ENCODE data around the gene EXOSC5. TPM values are rescaled to one million over a fixed set of nuclear protein-coding genes. Genes with fewer than 3 reads are reported as not detected.

Gene EXOSC5
- total and polyA plus RNA-seq, 2 of the 13 experiments (the other 11 are each of a cell fraction or from before 2014, with no cell fraction given), result 24.1 to 26.5 TPM

DNA sequence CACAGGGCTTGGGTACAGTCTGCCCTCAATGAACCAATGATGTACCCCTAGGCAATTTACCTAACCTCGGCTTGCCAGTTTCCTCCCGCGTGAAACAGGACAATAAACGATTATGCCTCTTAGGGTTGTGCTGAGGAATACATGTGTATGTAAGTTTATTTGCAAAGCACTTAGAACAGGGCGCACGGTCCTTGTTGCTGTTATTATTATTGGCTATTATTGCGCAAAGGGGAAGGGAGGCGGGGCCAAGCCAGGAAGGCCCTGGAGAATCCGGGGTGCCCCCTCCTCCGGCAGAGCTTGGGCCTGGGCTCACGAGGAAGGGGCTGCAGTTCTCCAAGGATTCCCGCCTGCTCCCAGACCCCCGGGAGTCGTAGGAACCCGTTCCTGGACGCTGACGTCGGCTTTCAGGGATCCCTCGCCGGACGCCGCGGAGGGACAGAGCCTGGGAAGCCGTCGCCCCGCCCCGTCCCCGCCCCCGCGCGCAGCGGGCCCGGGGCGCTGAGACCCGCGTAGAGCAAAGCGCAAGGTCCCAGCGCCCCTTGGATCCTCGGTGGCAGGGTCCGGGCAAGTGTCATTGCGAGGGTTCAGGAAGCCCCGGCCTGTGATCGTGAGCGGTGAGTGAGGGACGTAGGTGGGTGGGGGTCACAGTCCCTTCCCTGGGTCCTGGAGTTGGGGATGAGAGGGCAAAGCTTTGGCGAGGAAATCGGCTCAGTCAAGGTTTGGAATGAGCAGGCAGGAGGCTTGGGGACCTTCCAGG, 20.7 kb downstream of the EXOSC5 start, which contains the start of gene TMEM91 (continued):
- no peak for TF ChIP-seq ZNF138 (CRISPR knock-in tag; IDR thresholded peaks at IDR 0.05; ENCODE audit: low read depth)
- no peak for TF ChIP-seq NFATC3 (CRISPR knock-in tag; IDR thresholded peaks at IDR 0.05)
- TF ChIP-seq, protein P1, sequence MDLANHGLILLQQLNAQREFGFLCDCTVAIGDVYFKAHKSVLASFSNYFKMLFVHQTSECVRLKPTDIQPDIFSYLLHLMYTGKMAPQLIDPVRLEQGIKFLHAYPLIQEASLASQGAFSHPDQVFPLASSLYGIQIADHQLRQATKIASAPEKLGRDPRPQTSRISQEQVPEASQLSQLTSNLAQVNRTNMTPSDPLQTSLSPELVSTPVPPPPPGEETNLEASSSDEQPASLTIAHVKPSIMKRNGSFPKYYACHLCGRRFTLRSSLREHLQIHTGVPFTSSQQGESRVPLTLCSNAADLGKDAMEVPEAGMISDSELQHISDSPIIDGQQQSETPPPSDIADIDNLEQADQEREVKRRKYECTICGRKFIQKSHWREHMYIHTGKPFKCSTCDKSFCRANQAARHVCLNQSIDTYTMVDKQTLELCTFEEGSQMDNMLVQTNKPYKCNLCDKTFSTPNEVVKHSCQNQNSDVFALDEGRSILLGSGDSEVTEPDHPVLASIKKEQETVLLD (CRISPR knock-in tag; IDR thresholded peaks at IDR 0.05; ENCODE audit: low read depth), result no peak
- TF ChIP-seq HOXA3 (CRISPR knock-in tag; IDR thresholded peaks at IDR 0.05), result peak; percentile 51
- no peak for TF ChIP-seq NCOA1 (CRISPR knock-in tag; IDR thresholded peaks at IDR 0.05)
- TF ChIP-seq, protein P2, sequence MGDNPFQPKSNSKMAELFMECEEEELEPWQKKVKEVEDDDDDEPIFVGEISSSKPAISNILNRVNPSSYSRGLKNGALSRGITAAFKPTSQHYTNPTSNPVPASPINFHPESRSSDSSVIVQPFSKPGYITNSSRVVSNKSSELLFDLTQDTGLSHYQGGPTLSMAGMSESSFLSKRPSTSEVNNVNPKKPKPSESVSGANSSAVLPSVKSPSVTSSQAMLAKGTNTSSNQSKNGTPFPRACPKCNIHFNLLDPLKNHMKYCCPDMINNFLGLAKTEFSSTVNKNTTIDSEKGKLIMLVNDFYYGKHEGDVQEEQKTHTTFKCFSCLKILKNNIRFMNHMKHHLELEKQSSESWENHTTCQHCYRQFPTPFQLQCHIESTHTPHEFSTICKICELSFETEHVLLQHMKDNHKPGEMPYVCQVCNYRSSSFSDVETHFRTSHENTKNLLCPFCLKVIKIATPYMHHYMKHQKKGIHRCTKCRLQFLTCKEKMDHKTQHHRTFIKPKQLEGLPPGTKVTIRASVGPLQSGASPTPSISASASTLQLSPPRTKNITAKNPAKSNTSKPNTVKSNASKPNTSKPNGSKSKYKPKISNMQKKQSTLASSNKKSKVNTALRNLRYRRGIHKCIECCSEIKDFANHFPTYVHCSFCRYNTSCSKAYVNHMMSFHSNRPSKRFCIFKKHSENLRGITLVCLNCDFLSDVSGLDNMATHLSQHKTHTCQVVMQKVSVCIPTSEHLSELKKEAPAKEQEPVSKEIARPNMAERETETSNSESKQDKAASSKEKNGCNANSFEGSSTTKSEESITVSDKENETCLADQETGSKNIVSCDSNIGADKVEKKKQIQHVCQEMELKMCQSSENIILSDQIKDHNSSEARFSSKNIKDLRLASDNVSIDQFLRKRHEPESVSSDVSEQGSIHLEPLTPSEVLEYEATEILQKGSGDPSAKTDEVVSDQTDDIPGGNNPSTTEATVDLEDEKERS (CRISPR knock-in tag; IDR thresholded peaks at IDR 0.05), result peak; percentile 23; the same call in 1 of the 2 replicates
- peak; percentile 64 for TF ChIP-seq PTBP1 (IDR thresholded peaks at IDR 0.05; ENCODE audit: low read depth, low read length, poor library complexity, severe bottlenecking)
- peak; percentile 91 for TF ChIP-seq CEBPB (IDR thresholded peaks at IDR 0.05; ENCODE audit: borderline replicate concordance, low read depth, low read length)
- 0 out of 2 replicates have a peak, but pooled peaks have one; percentile 33 for TF ChIP-seq ZNF605 (CRISPR knock-in tag; IDR thresholded peaks at IDR 0.05)
- no peak for TF ChIP-seq CBX5 (CRISPR knock-in tag; IDR thresholded peaks at IDR 0.05; ENCODE audit: borderline replicate concordance)
- TF ChIP-seq, protein P3, sequence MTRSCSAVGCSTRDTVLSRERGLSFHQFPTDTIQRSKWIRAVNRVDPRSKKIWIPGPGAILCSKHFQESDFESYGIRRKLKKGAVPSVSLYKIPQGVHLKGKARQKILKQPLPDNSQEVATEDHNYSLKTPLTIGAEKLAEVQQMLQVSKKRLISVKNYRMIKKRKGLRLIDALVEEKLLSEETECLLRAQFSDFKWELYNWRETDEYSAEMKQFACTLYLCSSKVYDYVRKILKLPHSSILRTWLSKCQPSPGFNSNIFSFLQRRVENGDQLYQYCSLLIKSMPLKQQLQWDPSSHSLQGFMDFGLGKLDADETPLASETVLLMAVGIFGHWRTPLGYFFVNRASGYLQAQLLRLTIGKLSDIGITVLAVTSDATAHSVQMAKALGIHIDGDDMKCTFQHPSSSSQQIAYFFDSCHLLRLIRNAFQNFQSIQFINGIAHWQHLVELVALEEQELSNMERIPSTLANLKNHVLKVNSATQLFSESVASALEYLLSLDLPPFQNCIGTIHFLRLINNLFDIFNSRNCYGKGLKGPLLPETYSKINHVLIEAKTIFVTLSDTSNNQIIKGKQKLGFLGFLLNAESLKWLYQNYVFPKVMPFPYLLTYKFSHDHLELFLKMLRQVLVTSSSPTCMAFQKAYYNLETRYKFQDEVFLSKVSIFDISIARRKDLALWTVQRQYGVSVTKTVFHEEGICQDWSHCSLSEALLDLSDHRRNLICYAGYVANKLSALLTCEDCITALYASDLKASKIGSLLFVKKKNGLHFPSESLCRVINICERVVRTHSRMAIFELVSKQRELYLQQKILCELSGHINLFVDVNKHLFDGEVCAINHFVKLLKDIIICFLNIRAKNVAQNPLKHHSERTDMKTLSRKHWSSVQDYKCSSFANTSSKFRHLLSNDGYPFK (CRISPR knock-in tag; IDR thresholded peaks at IDR 0.05; ENCODE audit: borderline replicate concordance), result no peak; the same call in 1 of the 2 replicates
- TF ChIP-seq, protein P4, sequence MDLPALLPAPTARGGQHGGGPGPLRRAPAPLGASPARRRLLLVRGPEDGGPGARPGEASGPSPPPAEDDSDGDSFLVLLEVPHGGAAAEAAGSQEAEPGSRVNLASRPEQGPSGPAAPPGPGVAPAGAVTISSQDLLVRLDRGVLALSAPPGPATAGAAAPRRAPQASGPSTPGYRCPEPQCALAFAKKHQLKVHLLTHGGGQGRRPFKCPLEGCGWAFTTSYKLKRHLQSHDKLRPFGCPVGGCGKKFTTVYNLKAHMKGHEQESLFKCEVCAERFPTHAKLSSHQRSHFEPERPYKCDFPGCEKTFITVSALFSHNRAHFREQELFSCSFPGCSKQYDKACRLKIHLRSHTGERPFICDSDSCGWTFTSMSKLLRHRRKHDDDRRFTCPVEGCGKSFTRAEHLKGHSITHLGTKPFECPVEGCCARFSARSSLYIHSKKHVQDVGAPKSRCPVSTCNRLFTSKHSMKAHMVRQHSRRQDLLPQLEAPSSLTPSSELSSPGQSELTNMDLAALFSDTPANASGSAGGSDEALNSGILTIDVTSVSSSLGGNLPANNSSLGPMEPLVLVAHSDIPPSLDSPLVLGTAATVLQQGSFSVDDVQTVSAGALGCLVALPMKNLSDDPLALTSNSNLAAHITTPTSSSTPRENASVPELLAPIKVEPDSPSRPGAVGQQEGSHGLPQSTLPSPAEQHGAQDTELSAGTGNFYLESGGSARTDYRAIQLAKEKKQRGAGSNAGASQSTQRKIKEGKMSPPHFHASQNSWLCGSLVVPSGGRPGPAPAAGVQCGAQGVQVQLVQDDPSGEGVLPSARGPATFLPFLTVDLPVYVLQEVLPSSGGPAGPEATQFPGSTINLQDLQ (CRISPR knock-in tag; IDR thresholded peaks at IDR 0.05), result no peak
- no peak for TF ChIP-seq ZNF790 (CRISPR knock-in tag; IDR thresholded peaks at IDR 0.05; ENCODE audit: borderline replicate concordance)
- no peak for TF ChIP-seq ZNF441 (CRISPR knock-in tag; IDR thresholded peaks at IDR 0.05; ENCODE audit: borderline replicate concordance)
- 0 out of 4 replicates have a peak, but pooled peaks of 1 of the 2 experiments have one; percentile 55 for TF ChIP-seq POLR2A (IDR thresholded peaks at IDR 0.05; ENCODE audit: insufficient read depth in 1 of 2, low read depth in 2 of 2, low read length in 2 of 2)
- TF ChIP-seq, protein P5, sequence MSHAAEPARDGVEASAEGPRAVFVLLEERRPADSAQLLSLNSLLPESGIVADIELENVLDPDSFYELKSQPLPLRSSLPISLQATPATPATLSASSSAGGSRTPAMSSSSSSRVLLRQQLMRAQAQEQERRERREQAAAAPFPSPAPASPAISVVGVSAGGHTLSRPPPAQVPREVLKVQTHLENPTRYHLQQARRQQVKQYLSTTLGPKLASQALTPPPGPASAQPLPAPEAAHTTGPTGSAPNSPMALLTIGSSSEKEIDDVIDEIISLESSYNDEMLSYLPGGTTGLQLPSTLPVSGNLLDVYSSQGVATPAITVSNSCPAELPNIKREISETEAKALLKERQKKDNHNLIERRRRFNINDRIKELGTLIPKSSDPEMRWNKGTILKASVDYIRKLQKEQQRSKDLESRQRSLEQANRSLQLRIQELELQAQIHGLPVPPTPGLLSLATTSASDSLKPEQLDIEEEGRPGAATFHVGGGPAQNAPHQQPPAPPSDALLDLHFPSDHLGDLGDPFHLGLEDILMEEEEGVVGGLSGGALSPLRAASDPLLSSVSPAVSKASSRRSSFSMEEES (CRISPR knock-in tag; IDR thresholded peaks at IDR 0.05), result no peak; the same call in 1 of the 2 replicates
- TF ChIP-seq ZMYM4 (CRISPR knock-in tag; IDR thresholded peaks at IDR 0.05), result no peak
